Thoracic aorta (tissue), 2 donors: ENCODE data around the gene RPAIN. TPM values are rescaled to one million over a fixed set of nuclear protein-coding genes. Genes with fewer than 3 reads are reported as not detected.

ENCODE experiments used
- ATAC-seq: fragments of 150-250 bp; one replicate; pipeline ENCODE4 v1.8.0; 2017; ENCODE audit warnings: low read depth; ENCODE audit not compliant: insufficient number of reproducible peaks, low FRiP score
- DNase-seq: peaks from one replicate; pipeline ENCODE4 v3.0.0-alpha.2; 2020; ENCODE audit warnings: low spot score
- H3K27ac ChIP-seq, 2 donors: fragments of 200-600 bp; sonication (generic); 1 replicate in 1 of 2; 2 replicates in 1 of 2; pipeline ENCODE4 v1.5.1; 2016; ENCODE audit warnings: mild to moderate bottlenecking in 2 of 2, moderate library complexity in 2 of 2
- H3K27me3 ChIP-seq: fragments of 200-600 bp; sonication (generic); replicated peaks from 2 replicates; pipeline ENCODE4 v1.6.0; 2016; ENCODE audit warnings: mild to moderate bottlenecking; ENCODE audit not compliant: insufficient read depth
- H3K36me3 ChIP-seq: fragments of 200-600 bp; sonication (generic); one replicate; pipeline ENCODE4 v1.5.1; 2016
- H3K4me1 ChIP-seq, 2 donors: fragments of 200-600 bp; sonication (generic); 1 replicate in 1 of 2; 2 replicates in 1 of 2; pipeline versions ENCODE4 v1.5.1 to v1.6.0; 2016; ENCODE audit warnings: low read depth in 2 of 2, mild to moderate bottlenecking in 1 of 2; ENCODE audit not compliant: control insufficient read depth in 1 of 2
- H3K4me3 ChIP-seq: fragments of 200-600 bp; sonication (generic); 2 replicates; pipeline ENCODE4 v1.5.1; 2016; ENCODE audit warnings: mild to moderate bottlenecking
- H3K9me3 ChIP-seq: fragments of 200-600 bp; sonication (generic); 2 replicates; pipeline ENCODE4 v1.5.1; 2016
- CTCF ChIP-seq: fragments of 200-600 bp; sonication (generic); IDR thresholded peaks from one replicate; pipeline ENCODE4 v1.5.1; 2019; ENCODE audit warnings: antibody characterized with exemption
- total RNA-seq, 2 donors: library from RNA; depleted of rRNA; stranded (reverse); fragments of >200 nt; gene quantifications; one replicate each; pipeline versions ENCODE4 v1.1.0 to v1.2.3, GENCODE V29; 2016

RPAIN gene
- total RNA-seq, 2 donors from 2014 or later, result 33.1 to 44.5 TPM

DNA sequence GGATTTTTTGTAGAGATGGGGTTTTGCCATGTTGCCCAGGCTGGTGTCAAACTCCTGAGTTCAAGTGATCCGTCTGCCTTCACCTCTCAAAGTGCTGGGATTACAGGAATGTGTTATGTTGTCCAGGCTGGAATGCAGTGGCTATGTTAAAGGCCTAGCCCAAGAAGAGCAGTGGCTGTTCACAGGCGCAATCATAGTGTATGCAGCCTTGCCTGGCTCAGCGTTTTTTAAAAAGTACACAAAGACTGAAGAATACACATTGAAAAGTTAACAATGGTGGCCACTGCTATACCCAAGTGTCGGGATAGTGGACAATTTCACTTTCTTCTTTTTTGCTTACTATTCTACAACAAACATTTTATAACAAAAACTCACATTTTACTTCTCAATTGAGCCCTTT is 59.0 kb downstream of the RPAIN start:
- H3K9me3 ChIP-seq, result no peaks in the 10 kb centered on the region
- ATAC-seq (no peak), DNase-seq (no peak)
- peaks cover 65% of the 10 kb centered on the region for H3K36me3 ChIP-seq
- no peaks in the 10 kb centered on the region for H3K27me3 ChIP-seq
- H3K4me3 ChIP-seq, result no peak overlapping the region
- TF ChIP-seq CTCF, result no peak
- no peak overlapping the region for H3K27ac ChIP-seq
- H3K4me1 ChIP-seq, result no peaks in the 10 kb centered on the region

DNA sequence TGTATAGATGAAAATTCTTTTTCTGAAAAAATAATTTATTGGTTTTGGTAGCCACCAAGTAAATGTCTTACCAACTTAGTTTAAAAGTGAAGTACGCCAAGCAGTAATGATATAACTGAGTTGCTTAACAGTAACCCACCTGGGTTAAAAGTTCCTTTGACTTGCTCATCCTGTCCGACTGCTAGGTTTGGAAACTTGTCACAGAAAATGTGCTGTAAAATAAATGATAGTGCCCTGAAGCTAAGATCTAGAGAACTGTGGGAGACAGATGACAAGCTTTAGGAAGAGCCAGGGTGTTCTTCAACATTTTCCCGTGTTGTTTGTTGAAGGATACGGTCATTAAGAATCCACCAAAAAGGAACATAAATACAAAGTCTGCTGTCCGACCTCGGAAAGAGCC is 61.0 kb downstream of the RPAIN start:
- TF ChIP-seq CTCF, result no peak
- Histone ChIP-seq H3K27me3 (no peaks in the 10 kb centered on the region), H3K27ac (no peak overlapping the region), H3K36me3 (peaks cover 65% of the 10 kb centered on the region), H3K4me3 (no peak overlapping the region), H3K4me1 (peaks cover 8 to 10% of the 10 kb centered on the region in 2 donors), H3K9me3 (no peaks in the 10 kb centered on the region)
- no peak for DNase-seq
- no peak for ATAC-seq

GRCh38 chr17:5481451-5481850 is 61.5 kb downstream of the RPAIN start:
- no peaks in the 10 kb centered on the region for H3K9me3 ChIP-seq
- no peak for DNase-seq
- peaks cover 8 to 10% of the 10 kb centered on the region in 2 donors for H3K4me1 ChIP-seq
- ATAC-seq, result no peak
- no peak overlapping the region for H3K4me3 ChIP-seq
- H3K36me3 ChIP-seq, result peaks cover 65% of the 10 kb centered on the region
- H3K27me3 ChIP-seq, result no peaks in the 10 kb centered on the region
- H3K27ac ChIP-seq, result no peak overlapping the region
- no peak for TF ChIP-seq CTCF

Other genes starting within 250 kb of the RPAIN start
- 10 to 100 TPM in 1 of 2 donors, 1 to 10 TPM in 1; 8.4 to 15.8 TPM for gene ZNF594, start 228.3 kb upstream of the RPAIN start, total RNA-seq
- 10 to 100 TPM; 13.4 to 14.9 TPM for gene SCIMP, start 185.3 kb upstream of the RPAIN start, total RNA-seq
- gene RABEP1, start 137.9 kb upstream of the RPAIN start, total RNA-seq, result 10 to 100 TPM; 36.4 to 47.0 TPM
- gene NUP88, start 520 bp upstream of the RPAIN start, total RNA-seq, result 10 to 100 TPM; 74.1 to 95.0 TPM
- gene C1QBP, start 19.0 kb downstream of the RPAIN start, total RNA-seq, result 10 to 100 TPM; 37.0 to 71.7 TPM
- 10 to 100 TPM; 13.3 to 19.8 TPM for gene DHX33, start 48.8 kb downstream of the RPAIN start, total RNA-seq
- 10 to 100 TPM; 12.5 to 56.1 TPM for gene DERL2, start 66.0 kb downstream of the RPAIN start, total RNA-seq
- gene MIS12, start 66.4 kb downstream of the RPAIN start, total RNA-seq, result 10 to 100 TPM; 10.3 to 12.8 TPM
- 10 to 100 TPM; 62.7 to 73.2 TPM for gene NLRP1, start 164.3 kb downstream of the RPAIN start, total RNA-seq